IPS-NIHi7 (cell line): ENCODE data around the gene SLC7A1.
A peak's percentile ranks its signal among the peaks of the same experiment; 100 is the strongest.

Source experiments
- DNase-seq: peaks from one replicate; pipeline ENCODE4 v3.0.0; 2012; ENCODE audit warnings: mixed read lengths; ENCODE audit errors: extremely low spot score

Gene SLC7A1

DNA sequence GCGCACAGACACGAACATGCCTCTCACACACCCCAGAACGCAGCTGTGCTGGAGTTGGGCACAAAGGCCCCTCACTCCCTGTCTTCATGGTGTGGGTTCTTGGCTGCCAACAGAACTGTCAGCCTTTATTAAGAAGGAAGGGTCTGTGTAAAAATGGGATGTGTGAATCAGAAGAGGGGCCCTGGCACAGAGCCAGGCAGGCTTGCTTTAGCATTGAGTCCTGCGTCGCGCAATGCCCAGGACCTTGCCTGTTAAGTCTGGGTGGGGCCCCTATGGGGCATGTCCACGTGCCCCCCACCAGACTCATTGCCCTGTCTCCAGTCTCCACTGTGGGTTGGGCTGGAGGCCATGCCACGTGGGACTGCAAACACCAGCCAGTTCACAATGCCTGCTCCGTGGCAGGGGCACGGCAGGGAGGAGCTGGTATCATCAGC, 84.8 kb downstream of the SLC7A1 start:
- no peak for DNase-seq

DNA sequence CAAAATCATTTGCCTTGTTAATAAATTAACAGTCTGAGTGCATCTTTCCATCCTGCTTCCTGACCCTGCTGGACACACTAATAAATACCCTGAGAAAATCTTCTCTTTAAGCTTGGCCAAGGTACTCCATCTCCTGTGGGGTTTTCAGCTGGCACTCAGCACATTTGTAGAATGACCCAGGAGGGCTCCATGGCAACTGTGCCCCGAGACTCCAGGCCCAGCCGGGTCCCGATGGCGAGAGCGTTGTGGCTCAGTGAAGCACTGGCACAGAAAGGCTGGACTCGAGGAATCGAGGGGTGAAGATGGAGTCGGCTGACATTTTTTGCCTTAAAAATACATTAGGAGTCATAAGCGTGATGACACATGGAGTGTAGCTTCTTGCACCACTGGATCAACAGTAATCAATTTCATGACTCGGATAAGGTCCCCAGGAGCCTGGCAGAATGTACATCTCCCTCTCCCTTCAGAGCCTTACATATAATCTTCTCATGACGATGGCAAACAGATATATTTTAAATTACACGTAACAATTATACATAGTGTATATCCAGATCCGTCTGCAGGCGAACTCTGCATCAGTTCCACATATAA, 85.4 kb downstream of the SLC7A1 start:
- no peak for DNase-seq

DNA sequence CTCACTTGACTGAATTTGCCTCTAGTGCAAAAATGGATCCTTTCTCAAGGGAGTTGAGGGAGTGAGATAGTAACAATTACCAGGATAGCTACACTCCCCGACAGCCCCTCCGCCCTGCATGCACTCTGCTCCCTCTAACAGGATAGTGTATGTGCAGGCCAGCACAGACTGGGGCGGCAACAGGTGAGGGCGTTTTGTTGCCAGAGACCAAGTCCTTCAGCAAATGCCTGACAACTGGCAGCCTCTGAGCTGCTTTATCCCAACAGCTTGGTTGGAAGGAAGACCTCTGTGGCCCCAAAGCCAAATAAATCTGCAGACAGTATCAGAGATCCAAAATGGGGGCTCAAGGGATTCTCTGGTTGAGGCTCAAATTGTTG, 86.6 kb downstream of the SLC7A1 start:
- no peak for DNase-seq

DNA sequence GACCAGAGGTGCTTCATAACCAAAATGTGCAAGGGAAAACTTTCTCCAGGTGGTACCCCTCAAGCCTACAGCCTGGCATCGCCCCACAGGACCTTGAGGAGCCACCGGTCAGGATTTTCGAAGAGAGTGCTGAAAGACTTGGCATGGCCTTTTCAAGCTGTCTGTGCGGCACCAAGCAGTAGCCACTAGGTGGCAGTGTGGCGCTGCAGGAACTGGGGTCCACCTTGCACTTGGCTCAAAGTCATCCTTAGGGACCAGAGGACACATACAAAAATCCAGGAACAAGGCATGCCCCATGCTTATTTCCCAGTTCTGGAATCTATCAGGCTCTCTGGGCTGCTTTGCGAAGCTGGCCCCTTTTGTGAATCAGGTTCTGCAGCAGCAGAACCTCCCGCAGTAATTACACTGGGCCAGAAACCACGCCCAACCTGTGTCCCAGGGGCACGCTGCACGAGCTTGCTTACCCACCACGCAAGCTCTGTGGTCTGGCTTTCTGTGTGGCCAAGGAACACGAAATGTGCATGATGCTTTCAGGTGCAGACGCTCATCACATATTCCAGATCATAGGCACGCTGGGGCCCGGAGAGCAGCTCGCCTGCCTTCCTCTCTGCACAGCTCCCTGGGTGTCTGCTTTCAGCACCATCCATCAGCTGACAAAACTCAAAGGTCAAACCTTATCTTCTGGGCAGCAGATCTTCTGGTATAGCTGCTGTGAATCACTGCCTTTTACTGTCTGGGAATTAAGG, 87.2 kb downstream of the SLC7A1 start:
- peak; percentile 91 for DNase-seq

DNA sequence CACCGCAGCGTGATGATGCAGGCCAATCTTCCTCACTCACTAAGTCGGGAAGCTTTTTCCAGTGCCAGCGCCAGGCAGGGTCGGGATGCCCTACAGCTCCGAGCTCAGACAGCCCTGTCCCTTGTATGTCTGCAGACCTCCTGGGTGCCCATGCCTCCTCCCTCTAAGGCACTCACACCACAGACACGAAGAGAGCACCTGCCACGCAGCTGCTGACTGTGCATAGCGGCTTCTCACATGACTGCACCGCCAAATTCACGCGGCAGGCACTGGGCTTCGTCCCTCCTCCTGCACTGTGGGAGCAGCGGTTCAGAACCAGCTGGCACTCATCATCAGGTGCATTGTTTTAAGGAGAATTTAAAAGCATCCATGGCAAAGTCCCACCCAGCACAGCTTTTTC, 88.1 kb downstream of the SLC7A1 start:
- DNase-seq = no peak

DNA sequence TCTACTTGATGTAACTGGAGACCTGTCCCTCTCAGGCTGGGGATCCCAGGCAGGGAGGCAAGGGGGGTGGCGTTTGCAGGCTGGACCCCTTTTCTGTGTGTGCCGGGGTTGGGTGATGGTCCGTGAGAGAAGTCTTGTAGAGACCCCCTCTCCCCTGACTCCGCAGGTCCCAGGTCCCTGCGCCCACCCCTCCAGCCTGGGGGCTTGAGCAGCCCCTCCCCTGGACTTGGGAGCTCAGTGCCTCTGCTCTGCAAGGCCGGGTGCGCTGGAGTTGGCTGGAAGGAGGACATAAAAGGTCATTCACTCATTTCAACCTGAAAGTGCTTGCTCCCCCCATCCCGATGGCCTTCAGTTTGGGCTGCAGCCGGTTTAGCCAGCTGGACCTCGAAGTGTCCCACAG, 89.5 kb downstream of the SLC7A1 start:
- DNase-seq = no peak

DNA sequence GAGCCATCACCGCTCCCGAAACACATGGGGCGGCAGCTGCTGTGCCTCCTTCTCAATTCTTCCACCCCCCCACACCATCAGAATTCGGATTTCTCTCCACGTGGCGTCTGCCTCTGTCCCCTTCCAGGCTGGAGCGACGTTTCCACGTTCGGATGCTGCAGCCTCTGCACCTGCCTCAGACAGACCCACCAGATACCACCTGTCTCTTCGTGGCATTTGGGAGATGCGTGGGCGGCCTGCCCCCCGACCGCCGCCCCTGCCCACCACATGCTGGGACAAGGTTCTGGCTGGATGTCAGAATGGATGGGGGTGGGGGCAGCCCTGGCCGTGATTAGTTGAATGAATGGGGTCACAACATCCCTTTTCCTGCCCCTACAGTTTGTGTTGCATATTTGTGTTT, 90.0 kb downstream of the SLC7A1 start:
- DNase-seq = no peak

DNA sequence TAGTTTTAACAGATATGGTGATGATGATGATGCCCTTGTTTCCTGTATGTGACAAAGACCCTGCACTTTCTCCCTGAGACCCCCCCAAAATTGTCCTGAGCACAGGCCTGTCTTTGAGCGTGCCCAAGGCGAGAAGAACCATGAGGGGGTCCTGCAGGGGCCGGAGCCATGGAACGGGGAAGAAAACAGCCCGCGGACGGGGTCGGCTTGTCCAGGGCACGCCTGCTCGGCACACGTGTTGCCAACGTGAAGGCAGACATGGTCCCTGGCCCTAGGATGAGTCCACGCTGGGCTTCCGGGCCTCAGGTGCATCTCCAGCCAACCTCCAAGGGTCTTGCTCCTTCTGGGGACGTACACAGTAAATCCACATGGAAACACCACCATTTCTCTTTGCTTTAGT, 90.8 kb downstream of the SLC7A1 start:
- no peak for DNase-seq

DNA sequence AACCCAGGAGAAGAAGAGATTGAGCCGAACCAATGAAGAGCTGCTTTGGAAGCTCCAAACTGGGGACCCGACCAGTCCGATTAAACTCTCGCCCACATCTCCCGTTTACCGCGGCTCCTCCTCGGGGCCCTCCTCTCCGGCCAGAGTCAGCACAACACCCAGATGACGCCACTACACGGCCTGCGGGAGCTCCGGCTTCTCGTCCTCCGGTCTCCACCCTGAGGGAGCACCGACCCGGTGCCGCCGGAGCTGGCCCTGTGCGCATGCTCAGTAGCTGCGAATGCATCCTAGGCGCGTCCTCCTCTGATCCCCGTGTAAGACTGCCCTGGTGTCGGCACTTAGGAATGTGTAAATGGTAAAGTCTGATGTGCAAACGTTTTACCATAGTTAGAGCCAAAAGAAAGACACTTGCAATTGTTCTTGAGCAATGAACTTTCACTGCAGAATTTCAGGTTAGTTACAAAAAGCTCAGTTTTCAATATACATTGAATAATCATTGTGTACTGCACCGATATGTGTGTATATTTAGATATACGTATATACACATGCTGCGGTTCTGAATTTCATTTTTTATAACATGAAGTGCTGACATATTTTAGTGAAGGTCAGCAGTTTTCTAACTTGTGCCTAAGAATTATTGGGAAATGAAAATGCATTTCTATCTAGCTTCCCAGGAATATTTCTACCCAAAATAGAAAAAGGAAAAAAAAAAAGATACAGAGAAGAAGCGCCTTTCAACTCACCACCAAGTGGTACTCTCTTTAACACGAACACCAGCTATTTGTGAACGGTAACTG, 92.2 kb downstream of the SLC7A1 start:
- DNase-seq = peak; percentile 86

DNA sequence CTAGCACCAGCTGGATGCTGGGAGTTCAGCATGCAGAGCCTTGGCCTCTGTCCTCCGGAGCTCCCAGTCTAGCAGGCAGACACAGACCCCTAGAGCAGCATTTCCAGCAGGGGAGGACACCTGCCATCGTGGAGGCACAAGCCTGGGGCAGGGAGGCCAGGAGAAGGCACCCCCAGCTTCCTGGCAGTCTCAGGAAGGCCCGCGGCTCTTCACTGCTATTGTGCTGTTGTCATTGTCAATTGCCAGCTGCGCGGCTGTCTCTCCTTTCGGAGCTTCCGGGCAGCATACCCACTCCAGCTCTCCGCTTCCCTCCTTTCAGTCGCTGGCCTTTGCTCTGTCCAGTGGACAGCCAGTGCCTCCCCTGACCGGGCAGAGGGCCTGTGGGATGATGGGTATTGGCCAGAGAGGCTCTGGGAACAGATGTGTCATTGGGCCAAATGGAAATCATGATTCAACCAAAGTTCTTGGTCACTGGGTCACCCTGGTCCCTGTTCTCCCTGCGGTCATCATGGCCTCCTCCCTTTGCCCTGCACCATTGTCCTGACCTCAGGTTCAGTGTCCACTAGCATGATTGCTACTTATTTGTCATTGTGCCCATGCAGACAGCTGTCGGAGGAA, 93.0 kb downstream of the SLC7A1 start:
- DNase-seq = no peak

DNA sequence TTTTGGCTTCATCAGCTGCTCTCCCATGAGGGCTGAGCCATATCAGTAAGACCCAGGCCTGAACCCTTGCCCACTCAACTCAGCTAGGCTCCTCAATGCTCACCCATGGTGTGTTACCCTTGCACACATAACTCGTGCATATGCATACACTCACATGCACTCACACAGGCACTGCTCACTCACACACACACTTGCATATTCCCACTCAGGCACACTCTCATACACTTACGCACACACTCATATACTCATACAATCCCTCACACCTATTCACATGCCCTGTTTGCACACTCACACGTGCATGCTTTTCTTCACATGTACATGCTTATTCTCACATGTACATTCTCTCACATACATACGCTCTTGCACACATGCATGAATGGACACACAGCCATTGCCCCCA, 93.8 kb downstream of the SLC7A1 start:
- DNase-seq = no peak

DNA sequence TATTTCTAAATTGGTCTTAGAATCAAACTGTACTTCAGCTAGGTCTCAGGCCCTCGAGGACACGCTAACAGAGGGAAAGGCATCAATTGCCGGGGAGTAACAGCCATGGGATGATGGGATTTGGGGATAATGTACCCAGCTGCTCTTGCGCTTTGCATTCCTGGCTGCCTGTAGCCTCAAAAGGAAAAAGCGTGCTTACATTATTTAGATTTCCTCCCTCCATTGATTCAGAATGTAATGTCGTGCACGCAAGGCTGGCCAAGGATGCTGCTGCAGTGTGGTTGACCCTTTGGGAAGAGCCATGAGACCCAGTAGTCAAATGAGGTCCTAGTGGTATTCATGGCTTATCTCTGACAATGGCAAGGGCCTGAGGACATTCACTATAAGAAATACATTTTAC, 95.1 kb downstream of the SLC7A1 start:
- DNase-seq = no peak

DNA sequence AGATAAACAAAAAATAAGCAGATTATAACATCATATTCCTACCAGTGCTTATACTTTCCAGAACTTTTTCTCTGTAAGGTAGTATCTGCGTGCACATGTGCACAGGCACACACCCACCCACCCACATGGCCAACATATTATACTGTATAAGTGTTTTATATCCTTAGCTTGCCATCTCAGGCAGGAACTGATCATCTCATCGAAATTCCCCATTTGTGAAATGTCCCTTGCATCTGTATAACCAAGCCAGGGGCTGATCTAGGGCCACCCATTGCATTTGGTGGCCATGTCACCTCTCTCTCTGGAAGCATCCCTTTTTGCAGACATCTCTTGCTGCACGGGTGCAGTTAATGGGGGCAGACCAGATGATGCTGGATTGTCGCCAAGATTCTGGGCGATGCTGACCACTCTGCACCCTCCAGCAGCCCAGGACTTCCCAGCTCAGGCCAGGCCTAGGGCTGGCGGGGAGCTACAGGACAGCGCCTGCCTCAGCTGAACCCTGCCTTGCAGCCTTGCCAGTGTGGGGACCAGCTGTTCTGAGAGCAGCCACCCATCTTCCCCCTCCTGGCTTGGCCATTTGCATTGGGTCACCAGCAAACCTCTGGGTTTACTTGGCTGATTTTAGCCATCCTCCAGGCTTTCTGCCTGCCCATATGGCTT, 95.9 kb downstream of the SLC7A1 start:
- no peak for DNase-seq

DNA sequence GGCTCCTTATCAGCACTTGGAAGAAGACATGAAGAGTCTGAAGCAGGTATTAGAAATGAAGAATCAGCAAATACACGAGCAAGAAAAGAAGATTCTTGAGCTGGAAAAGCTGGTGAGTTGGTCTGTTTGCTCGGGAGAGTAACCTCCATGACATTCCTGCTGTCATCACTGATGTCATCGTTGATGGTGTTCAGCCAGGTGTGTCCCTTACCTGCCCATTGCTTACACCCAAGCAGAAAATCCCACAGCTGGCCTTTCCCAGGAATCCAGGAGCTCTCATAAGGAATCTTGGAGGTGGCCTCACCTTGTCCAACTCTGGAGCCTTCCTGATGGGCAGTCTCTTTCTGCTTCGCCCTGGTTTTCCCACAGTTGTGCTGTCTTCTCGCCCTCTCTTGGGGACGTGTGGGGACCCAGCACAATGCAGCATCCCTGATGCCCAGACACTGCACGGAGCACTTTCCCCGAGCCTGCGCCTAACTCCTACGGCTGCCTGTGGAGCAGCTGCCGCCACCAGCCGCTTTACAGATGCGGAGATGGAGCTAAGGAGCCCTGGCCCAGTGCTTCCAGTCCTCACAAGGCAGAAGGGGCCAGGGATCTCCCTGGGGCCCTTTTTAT, 97.0 kb downstream of the SLC7A1 start:
- no peak for DNase-seq

DNA sequence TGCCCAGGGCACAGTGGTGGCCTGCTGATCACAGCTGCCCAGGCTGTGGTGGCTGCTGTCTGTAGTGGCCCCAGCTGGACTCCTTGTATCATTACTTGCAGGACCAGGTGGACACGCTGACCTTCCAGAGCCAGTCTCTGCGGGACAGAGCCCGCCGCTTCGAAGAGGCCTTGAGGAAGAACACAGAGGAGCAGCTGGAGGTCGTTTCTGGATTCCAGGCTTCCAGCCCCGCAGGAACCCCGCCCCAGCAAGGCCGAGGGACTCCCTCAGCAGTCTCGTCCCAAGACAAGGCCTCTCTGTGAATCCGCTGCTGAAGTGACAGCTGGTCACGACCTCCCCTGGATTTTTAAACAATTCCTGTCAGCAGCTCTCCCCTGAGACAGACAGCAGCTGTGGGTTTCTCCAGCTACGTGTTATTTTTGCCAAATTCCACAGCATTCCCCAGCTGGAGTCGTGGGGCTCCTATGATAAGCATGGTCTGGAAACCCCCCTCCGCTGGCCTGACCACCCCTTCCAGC, 98.3 kb downstream of the SLC7A1 start:
- DNase-seq = peak; percentile 57

DNA sequence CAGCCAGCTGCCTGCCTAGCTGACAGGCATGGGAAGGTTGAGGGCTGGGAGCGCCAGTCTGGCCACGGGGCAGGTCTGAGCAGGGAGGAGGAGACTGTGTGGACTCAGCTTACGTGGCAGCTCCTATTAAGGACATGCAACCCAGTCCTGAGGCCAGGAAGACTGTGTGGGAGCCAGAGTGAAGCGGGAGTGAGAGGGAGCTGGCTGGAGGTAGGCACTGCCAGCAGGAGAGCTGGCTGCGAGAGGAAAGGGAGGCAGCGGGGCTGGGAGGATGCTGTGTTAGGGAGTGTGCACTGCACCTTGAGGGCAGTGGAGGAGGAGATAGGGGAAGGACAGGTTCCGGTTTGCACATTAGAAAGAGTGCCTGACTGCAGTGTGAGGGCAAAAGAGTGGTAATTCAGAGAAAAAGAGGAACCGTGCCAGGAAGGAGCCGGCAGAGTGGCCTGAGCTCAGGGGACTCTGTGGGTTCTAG, 99.2 kb downstream of the SLC7A1 start:
- DNase-seq = no peak

DNA sequence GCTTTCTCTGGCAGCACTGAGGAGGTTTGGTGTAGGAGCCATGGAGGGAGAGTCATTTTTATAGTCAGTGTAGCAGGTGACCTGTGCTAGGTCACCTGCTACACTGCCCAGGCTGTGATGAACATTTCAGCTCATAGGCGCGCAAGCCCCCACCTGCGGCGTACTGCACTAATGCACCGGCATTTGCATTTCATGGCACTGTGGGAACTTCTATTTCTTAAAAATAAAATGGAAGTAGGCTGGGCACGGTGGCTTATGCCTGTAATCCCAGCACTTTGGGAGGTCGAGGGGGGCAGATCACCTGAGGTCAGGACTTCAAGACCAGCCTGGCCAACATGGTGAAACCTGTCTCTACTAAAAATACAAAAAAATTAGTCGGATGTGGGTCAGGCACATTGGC, 101.0 kb downstream of the SLC7A1 start:
- DNase-seq = no peak

DNA sequence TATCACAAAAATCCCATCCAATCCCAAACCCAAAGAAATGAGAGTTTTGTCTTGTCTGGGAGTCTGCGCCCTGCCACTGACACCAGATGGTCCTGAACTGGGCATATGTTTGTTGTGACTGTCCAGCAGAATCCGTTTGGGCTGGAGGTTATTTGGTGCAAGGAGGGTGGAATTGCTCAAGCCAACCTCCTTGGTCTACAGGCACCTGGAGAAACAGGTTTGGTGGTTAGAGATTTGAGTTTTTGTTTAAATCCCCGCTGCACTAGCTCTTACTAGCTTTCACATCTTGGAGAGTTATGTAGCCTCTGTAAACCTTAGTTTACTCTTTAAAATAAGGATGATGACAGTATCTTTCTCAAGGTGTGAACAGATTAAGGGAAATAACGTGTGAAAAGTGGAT, 101.7 kb downstream of the SLC7A1 start:
- no peak for DNase-seq

DNA sequence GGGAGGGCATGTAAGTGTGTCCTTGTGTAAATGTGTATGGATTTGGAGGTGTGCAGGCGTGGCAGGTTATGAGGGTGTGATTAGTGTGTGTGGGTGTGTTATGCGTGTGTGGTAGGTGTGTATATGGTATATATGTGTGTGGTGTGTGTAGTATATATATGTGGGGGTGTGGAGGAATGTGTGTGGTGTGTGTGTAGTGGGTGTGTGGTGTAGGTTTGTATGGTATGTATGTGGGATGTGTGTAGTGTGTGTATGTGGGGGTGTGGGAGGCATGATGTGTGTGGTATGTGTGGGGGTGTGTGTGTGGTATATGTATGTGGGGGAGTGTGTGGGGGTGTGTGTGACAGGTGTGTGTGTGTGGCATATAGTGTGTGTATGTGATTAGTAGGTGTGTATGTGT, 104.2 kb downstream of the SLC7A1 start:
- DNase-seq = no peak

DNA sequence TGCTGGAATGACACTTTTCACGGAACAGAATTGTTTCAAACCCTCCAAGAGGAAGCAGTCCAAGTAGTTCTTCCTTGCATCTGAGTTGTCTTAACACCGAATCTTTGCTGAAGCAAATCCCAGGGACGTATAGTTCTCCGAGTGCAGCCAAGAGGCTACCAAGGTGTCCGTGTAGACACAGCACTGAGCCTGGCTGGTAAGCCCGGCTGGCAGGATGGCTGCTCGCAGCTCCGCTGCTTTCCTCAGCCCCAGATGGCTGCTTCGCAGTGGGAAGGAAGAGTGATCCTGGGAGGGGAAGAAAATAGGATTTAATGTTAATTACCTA, 105.0 kb downstream of the SLC7A1 start:
- DNase-seq = no peak
